KMS-11 (cell line): ENCODE measurements around the gene POLN.

Experiments
- H2AFZ ChIP-seq: fragments of 200-600 bp; sonication (generic); 2 replicates; pipeline ENCODE4 v1.6.1; 2016; ENCODE audit warnings: antibody characterized with exemption, mixed run types, low read depth
- H3K27ac ChIP-seq: fragments of 200-600 bp; sonication (generic); 2 replicates; pipeline ENCODE4 v1.6.1; 2016; ENCODE audit warnings: mild to moderate bottlenecking, mixed run types
- H3K27me3 ChIP-seq: fragments of 200-600 bp; sonication (generic); 2 replicates; pipeline ENCODE4 v1.6.1; 2017; ENCODE audit warnings: mild to moderate bottlenecking, low read depth, mixed run types, moderate library complexity; ENCODE audit not compliant: insufficient read depth
- H3K36me3 ChIP-seq: fragments of 200-600 bp; sonication (generic); 2 replicates; pipeline ENCODE4 v1.6.1; 2017; ENCODE audit warnings: mild to moderate bottlenecking, mixed run types; ENCODE audit not compliant: insufficient read depth
- H3K4me1 ChIP-seq: fragments of 200-600 bp; sonication (generic); 2 replicates; pipeline ENCODE4 v1.6.1; 2016; ENCODE audit warnings: mild to moderate bottlenecking, low read depth, mixed run types; ENCODE audit not compliant: poor library complexity, severe bottlenecking
- H3K4me2 ChIP-seq: fragments of 200-600 bp; sonication (generic); 2 replicates; pipeline ENCODE4 v1.7.0; 2016; ENCODE audit warnings: mild to moderate bottlenecking, mixed run types
- H3K4me3 ChIP-seq: fragments of 200-600 bp; sonication (generic); IDR thresholded peaks from 2 replicates; pipeline ENCODE4 v1.6.1; 2017; ENCODE audit warnings: low read depth, low read length, mixed read lengths; ENCODE audit not compliant: insufficient read depth
- H3K79me2 ChIP-seq: fragments of 200-600 bp; sonication (generic); 2 replicates; pipeline ENCODE4 v1.6.1; 2016; ENCODE audit warnings: low read depth, mixed run types; ENCODE audit not compliant: insufficient read depth
- H3K9ac ChIP-seq: fragments of 200-600 bp; sonication (generic); 2 replicates; pipeline ENCODE4 v1.6.1; 2016; ENCODE audit warnings: mild to moderate bottlenecking, mixed run types
- H4K20me1 ChIP-seq: fragments of 200-600 bp; sonication (generic); 2 replicates; pipeline ENCODE4 v1.6.1; 2016; ENCODE audit warnings: mild to moderate bottlenecking, mixed run types; ENCODE audit not compliant: insufficient read depth
- TF ChIP-seq, protein P1 (sequence below): fragments of 200-600 bp; sonication (generic); conservative IDR thresholded peaks from 2 replicates; pipeline ENCODE4 v1.6.1; 2017; ENCODE audit warnings: low read depth, mild to moderate bottlenecking, antibody characterized with exemption, low read length, moderate library complexity, mixed read lengths

POLN gene

DNA sequence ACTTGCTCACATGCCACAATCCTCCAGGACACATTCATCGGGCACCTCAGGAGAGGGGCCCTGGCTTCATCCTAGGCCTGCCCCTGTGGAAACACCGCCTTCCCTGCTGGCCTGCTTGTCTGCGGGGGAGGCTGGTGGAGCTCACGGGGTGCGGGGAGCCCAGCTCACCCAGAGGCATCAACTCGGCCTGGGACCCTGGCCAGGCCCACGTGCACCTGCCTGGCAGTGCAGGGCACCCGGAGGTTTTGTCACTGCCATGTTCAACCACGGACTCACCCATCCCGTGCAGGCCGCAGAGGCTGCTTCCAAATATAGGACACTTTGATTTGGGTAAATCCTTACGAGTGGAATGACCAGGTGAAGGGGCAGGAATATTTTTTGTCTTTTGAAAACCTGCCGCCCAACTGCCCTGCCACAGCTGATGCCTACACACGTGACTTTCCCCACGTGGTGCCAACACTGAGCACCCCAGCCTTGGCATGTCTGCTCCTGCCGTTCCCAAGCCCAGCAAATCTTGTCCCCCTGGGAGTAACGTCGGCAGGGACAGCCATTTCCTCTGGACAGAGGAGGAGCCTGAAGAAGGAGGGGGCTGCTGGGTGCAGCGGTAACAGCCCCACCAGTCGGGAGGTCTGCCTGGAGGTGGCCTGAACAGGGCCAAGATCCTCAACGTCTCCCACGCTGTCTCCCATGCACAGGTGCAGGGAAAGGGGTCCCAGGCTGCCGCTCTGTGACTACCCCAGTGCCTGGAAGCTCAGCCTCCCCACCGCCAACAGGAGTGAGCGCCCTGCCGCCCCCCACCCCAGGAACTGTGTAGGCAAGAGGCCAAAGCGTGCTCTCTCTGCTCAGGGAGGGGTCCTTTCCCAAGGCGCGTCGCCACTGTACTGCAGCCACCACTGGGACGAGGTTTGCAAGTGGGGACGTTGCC lies 11.5 kb upstream of the POLN start:
- H3K9ac ChIP-seq = no peak overlapping the region
- no peaks in the 10 kb centered on the region for H4K20me1 ChIP-seq
- H3K36me3 ChIP-seq = no peaks in the 10 kb centered on the region
- no peak overlapping the region for H3K4me2 ChIP-seq
- H3K27ac ChIP-seq = no peak overlapping the region
- H3K4me1 ChIP-seq = no peaks in the 10 kb centered on the region
- H2AFZ ChIP-seq = no peak overlapping the region
- H3K27me3 ChIP-seq = no peaks in the 10 kb centered on the region
- no peak overlapping the region for H3K4me3 ChIP-seq
- TF ChIP-seq, protein P1, sequence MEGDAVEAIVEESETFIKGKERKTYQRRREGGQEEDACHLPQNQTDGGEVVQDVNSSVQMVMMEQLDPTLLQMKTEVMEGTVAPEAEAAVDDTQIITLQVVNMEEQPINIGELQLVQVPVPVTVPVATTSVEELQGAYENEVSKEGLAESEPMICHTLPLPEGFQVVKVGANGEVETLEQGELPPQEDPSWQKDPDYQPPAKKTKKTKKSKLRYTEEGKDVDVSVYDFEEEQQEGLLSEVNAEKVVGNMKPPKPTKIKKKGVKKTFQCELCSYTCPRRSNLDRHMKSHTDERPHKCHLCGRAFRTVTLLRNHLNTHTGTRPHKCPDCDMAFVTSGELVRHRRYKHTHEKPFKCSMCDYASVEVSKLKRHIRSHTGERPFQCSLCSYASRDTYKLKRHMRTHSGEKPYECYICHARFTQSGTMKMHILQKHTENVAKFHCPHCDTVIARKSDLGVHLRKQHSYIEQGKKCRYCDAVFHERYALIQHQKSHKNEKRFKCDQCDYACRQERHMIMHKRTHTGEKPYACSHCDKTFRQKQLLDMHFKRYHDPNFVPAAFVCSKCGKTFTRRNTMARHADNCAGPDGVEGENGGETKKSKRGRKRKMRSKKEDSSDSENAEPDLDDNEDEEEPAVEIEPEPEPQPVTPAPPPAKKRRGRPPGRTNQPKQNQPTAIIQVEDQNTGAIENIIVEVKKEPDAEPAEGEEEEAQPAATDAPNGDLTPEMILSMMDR = no peak
- no peaks in the 10 kb centered on the region for H3K79me2 ChIP-seq

DNA sequence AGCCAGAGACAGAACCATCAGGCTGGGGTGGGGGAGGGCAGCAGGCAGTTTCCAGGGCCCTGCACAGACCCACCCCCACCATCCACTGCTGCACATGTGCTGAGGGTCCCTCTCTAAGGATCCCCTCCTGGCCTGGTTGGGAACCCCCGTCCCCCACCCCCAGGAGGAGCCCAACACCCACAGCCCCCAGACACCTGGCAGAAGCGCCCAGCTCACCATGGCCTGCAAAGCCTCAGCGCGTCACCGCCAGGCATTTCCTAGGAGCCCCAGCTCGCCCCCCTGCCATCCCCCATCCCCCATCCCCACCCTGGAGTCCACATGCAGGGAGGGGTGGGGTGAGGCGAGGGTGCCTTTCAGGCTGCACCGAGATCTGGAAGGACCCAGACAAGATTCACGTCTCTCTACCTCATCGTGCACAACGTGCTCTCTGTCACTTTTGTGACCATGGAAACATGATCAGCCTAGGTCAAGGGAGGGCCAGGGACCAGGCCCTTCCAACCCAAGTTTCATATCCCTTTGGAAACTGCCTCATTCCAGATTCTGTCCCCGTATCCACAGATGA lies 10.7 kb upstream of the POLN start:
- Histone ChIP-seq H3K79me2 (no peaks in the 10 kb centered on the region), H3K27me3 (no peaks in the 10 kb centered on the region), H3K27ac (no peak overlapping the region), H2AFZ (no peak overlapping the region), H3K4me1 (no peaks in the 10 kb centered on the region), H3K36me3 (no peaks in the 10 kb centered on the region), H3K9ac (no peak overlapping the region), H4K20me1 (no peaks in the 10 kb centered on the region), H3K4me3 (no peak overlapping the region), H3K4me2 (no peak overlapping the region)
- TF ChIP-seq, protein P1 = no peak

DNA sequence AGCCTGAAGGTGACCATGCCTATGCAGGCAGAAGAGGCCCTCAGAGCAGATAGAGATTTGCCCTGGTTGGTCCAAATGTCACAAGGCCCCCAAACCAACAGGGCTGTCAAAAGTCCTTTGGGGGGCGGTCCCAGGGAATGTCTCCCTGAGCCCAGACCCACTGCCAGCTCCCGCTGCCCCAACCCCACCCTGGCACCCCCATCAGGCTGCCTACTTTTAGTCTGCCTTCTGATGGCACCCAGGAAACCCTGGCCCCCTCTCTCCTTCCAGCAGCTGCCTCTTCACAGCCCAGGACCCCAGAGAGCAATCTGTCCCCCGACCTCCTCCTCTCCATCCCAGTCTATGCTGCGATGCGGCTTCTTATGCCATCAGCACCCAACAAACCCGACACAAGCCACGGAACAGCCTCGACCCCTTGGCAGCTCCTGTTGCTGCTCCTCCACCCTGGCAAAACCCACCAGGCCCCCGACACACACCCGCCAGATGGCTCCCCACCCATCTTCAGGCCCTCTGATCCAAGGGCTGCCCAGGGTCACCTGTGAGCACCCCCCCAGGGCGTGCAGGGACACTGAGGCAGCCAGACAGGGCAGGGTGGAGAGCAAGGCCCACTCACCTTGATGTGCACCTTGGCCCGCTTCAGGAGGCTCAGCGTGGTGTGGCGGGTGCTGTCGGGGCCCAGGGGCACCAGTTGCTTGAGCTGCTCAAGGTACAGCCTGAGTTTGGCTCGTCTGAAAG lies 10.0 kb upstream of the POLN start:
- no peak overlapping the region for H3K27ac ChIP-seq
- H3K79me2 ChIP-seq = no peaks in the 10 kb centered on the region
- TF ChIP-seq, protein P1 = no peak
- no peaks in the 10 kb centered on the region for H3K36me3 ChIP-seq
- H3K9ac ChIP-seq = no peak overlapping the region
- no peaks in the 10 kb centered on the region for H3K27me3 ChIP-seq
- no peak overlapping the region for H3K4me3 ChIP-seq
- H4K20me1 ChIP-seq = no peaks in the 10 kb centered on the region
- no peaks in the 10 kb centered on the region for H3K4me1 ChIP-seq
- no peak overlapping the region for H2AFZ ChIP-seq
- H3K4me2 ChIP-seq = no peak overlapping the region

DNA sequence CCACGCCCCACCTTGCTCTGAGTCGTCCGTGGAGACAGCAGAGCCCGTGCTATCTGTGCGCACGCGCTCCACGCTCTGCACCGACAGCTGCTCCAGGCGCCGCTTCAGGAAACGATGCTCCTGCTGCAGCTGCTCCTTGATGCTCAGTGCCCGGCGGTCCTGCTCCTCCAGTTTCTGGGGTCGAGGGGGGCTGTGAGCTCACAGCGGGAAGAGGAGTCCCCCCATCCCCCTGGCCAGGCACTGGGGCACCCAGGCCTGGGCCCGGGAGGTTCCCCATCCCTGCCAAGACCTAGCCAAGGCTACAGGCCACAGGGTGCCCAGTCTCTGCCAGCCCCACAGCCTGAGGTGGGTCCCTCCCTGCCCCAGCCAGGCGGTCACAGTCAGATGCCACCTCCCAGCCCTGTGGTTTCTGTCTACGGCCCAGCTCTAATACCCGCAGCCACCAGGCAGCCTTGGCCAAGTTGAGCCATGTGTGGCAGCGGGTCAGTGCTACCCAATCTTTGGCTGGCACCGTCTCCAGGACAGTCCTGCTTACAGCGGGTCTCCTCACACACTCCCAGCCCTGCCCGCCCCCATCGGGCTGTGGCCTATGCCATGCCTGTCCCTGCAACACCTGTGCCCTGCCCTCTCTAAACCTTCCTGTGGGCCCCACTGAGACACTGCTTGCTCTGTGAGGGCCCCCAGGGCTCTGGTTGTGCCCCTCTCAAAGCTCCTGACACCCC lies 9.3 kb upstream of the POLN start:
- no peak overlapping the region for H3K9ac ChIP-seq
- H3K36me3 ChIP-seq = no peaks in the 10 kb centered on the region
- no peaks in the 10 kb centered on the region for H3K4me1 ChIP-seq
- H2AFZ ChIP-seq = no peak overlapping the region
- TF ChIP-seq, protein P1 = no peak
- H3K79me2 ChIP-seq = no peaks in the 10 kb centered on the region
- no peak overlapping the region for H3K4me2 ChIP-seq
- no peak overlapping the region for H3K27ac ChIP-seq
- no peaks in the 10 kb centered on the region for H3K27me3 ChIP-seq
- no peak overlapping the region for H3K4me3 ChIP-seq
- H4K20me1 ChIP-seq = no peaks in the 10 kb centered on the region
